ENCODE measurements around the gene C12orf57. TPM values are rescaled to one million over a fixed set of nuclear protein-coding genes. Genes with fewer than 3 reads are reported as not detected.

C12orf57 gene
- total and polyA plus RNA-seq, 2 donors from 2014 or later: 175 to 336 TPM

GRCh38 chr12:6941267-6941666 is 2.6 kb upstream of the C12orf57 start:
- intact Hi-C loops (cut with DNase I): loop anchor here (10.0 kb wide), 1 partner anchor 154 kb away; the partner anchor contains the start of gene C1R

GRCh38 chr12:6941782-6942181 is 2.0 kb upstream of the C12orf57 start:
- Histone ChIP-seq H3K9ac (ENCODE audit: low read length in 3 of 3) (no peak overlapping the region), H3K27me3 (ENCODE audit: control insufficient read depth, insufficient read depth, low read length) (no peaks in the 10 kb centered on the region), H3K27ac (ENCODE audit: low read depth in 2 of 2, low read length in 2 of 2) (no peak overlapping the region), H3K36me3 (ENCODE audit: control insufficient read depth in 2 of 3, insufficient read depth in 3 of 3, low read length in 3 of 3) (peaks cover 0 to 4% (median 3%) of the 10 kb centered on the region in 3 donors), H3K9me3 (ENCODE audit: control insufficient read depth in 2 of 3, insufficient read depth in 1 of 3, low read length in 3 of 3) (no peaks in the 10 kb centered on the region), H3K4me1 (ENCODE audit: control insufficient read depth in 2 of 3, insufficient read depth in 2 of 3, low read depth in 1 of 3, low read length in 3 of 3) (peaks cover 0 to 34% (median 26%) of the 10 kb centered on the region in 3 donors), H3K4me3 (ENCODE audit: low read length in 3 of 3) (no peak overlapping the region)
- intact Hi-C loops (cut with DNase I): loop anchor here (10.0 kb wide), 1 partner anchor 153 kb away; the partner anchor contains the start of gene C1R
- FAIRE-seq: no peak
- no peak for TF ChIP-seq CTCF (IDR thresholded peaks at IDR 0.05; ENCODE audit: borderline replicate concordance, extremely low read depth, insufficient read depth)
- peak in 2 of 5 donors; percentile 68 to 80 for DNase-seq

More at GRCh38 chr12:6941267-6941666, 2.6 kb upstream of the C12orf57 start:
- Histone ChIP-seq H3K27me3 (ENCODE audit: control insufficient read depth, insufficient read depth, low read length) (no peaks in the 10 kb centered on the region), H3K4me1 (ENCODE audit: control insufficient read depth in 2 of 3, insufficient read depth in 2 of 3, low read depth in 1 of 3, low read length in 3 of 3) (peaks cover 0 to 31% (median 24%) of the 10 kb centered on the region in 3 donors), H3K9me3 (ENCODE audit: control insufficient read depth in 2 of 3, insufficient read depth in 1 of 3, low read length in 3 of 3) (no peaks in the 10 kb centered on the region), H3K4me3 (ENCODE audit: low read length in 3 of 3) (no peak overlapping the region), H3K9ac (ENCODE audit: low read length in 3 of 3) (no peak overlapping the region), H3K36me3 (ENCODE audit: control insufficient read depth in 2 of 3, insufficient read depth in 3 of 3, low read length in 3 of 3) (peaks cover 0 to 4% (median 3%) of the 10 kb centered on the region in 3 donors), H3K27ac (ENCODE audit: low read depth in 2 of 2, low read length in 2 of 2) (no peak overlapping the region)
- DNase-seq (peak in 2 of 5 donors; percentile 57 to 79), FAIRE-seq (no peak)
- no peak for TF ChIP-seq CTCF (IDR thresholded peaks at IDR 0.05; ENCODE audit: borderline replicate concordance, extremely low read depth, insufficient read depth)

- intact Hi-C loops (cut with DNase I): loop anchor here (10.0 kb wide), 1 partner anchor 153 kb away; the partner anchor contains the start of gene C1R
- no peak overlapping the region for H3K4me3 ChIP-seq (ENCODE audit: low read length in 3 of 3)
- no peak overlapping the region for H3K27ac ChIP-seq (ENCODE audit: low read depth in 2 of 2, low read length in 2 of 2)
- no peak for TF ChIP-seq CTCF (IDR thresholded peaks at IDR 0.05; ENCODE audit: borderline replicate concordance, extremely low read depth, insufficient read depth)
- FAIRE-seq: no peak
- H3K9me3 ChIP-seq (ENCODE audit: control insufficient read depth in 2 of 3, insufficient read depth in 1 of 3, low read length in 3 of 3): no peaks in the 10 kb centered on the region
- peak in 1 of 5 donors; percentile 72 for DNase-seq
- H3K9ac ChIP-seq (ENCODE audit: low read length in 3 of 3): no peak overlapping the region
- peaks cover 0 to 36% (median 29%) of the 10 kb centered on the region in 3 donors for H3K4me1 ChIP-seq (ENCODE audit: control insufficient read depth in 2 of 3, insufficient read depth in 2 of 3, low read depth in 1 of 3, low read length in 3 of 3)
- H3K36me3 ChIP-seq (ENCODE audit: control insufficient read depth in 2 of 3, insufficient read depth in 3 of 3, low read length in 3 of 3): peaks cover 0 to 4% (median 3%) of the 10 kb centered on the region in 3 donors
- no peaks in the 10 kb centered on the region for H3K27me3 ChIP-seq (ENCODE audit: control insufficient read depth, insufficient read depth, low read length)
Measured at GRCh38 chr12:6942331-6942665, 1.5 kb upstream of the C12orf57 start.
